ENCODE data around the gene SLC25A42. TPM values are rescaled to one million over a fixed set of nuclear protein-coding genes. Genes with fewer than 3 reads are reported as not detected.

SLC25A42 gene
- total and polyA plus RNA-seq, 10 donors, result 9.7 to 25.3 (median 16.6) TPM

DNA sequence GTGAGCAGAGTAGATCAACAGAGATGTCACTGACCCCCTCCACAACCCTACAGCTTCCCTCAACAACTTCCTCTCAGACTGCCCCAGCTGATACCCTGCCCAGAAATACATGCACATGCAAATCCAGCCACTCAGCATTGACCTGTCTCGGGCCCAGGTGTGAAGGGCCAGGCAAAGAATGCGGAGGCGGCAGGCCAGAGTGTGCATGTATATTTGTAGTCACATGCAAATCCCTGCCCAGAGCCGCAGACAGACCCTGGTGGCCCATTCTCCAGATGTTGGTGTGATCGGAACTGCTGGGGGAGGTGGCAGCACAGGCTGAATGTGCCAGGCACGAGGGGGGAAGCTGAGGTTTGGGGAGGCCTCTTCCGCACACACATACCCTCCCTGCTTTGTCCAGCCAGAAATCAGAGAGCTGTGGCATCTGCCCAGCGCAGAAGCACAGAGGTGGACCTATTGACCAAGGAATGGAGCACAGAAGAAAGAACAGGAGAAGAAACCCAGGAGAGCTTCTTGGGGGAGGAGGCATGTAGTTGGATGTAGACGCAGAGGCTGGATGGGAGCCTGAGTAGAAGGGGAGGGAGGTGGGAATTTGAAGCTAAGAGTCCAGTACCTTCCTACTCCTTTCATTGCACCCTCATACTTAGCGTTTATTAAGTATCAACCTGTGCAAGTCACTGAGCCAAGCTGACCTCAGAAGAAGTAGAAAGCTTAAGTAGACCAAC lies 91.9 kb downstream of the SLC25A42 start:
- Histone ChIP-seq H3K36me3 (peaks cover 0 to 32% (median 3%) of the 10 kb centered on the region in 6 donors), H3K9me3 (peaks cover 0 to 7% (median 2%) of the 10 kb centered on the region in 8 donors), H3K4me1 (peaks cover 0 to 44% (median 15%) of the 10 kb centered on the region in 6 donors), H3K27ac (peak overlapping the region in 2 of 8 donors; percentile 11 to 25), H3K4me3 (no peak overlapping the region), H3K27me3 (replicated peaks in 1 of 7) (no peaks in the 10 kb centered on the region)
- intact Hi-C loops (cut with DNase I; ENCODE audit: low total_unique reads), result no loop called here
- TF ChIP-seq POLR2A (IDR thresholded peaks at IDR 0.05), result no peak
- TF ChIP-seq, protein P1, sequence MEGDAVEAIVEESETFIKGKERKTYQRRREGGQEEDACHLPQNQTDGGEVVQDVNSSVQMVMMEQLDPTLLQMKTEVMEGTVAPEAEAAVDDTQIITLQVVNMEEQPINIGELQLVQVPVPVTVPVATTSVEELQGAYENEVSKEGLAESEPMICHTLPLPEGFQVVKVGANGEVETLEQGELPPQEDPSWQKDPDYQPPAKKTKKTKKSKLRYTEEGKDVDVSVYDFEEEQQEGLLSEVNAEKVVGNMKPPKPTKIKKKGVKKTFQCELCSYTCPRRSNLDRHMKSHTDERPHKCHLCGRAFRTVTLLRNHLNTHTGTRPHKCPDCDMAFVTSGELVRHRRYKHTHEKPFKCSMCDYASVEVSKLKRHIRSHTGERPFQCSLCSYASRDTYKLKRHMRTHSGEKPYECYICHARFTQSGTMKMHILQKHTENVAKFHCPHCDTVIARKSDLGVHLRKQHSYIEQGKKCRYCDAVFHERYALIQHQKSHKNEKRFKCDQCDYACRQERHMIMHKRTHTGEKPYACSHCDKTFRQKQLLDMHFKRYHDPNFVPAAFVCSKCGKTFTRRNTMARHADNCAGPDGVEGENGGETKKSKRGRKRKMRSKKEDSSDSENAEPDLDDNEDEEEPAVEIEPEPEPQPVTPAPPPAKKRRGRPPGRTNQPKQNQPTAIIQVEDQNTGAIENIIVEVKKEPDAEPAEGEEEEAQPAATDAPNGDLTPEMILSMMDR (IDR thresholded peaks at IDR 0.05 in 8 of 11, conservative IDR thresholded peaks at IDR 0.05 in 3 of 11), result no peak
- peak in 2 of 3 donors; percentile 49 to 68 for TF ChIP-seq POLR2AphosphoS5 (IDR thresholded peaks at IDR 0.05)
- 76 to 87% (median 78%) methylated on average over 10 of the region's 10 CpGs for WGBS, 5 donors
- DNase-seq, result no peak

DNA sequence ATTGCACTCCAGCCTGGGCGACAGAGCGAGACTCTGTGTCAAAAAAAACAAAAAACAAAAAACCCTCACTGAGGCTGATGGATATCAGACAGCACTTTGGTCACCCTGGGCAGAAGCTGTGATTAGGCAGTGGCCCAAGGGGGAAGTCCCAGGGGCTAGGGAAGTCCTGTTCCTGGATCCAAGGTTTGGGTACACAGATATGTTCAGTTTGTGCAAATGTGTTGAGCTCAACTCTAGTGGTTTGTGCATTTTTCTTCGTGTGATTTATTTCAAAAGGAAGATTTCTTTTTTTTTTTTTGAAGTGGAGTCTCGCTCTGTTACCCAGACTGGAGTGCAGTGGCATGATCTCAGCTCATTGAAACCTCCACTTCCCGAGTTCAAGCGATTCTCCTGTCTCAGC lies 94.0 kb downstream of the SLC25A42 start:
- Histone ChIP-seq H3K27ac (no peak overlapping the region), H3K4me1 (peaks cover 0 to 39% (median 13%) of the 10 kb centered on the region in 6 donors), H3K27me3 (replicated peaks in 1 of 7) (no peaks in the 10 kb centered on the region), H3K36me3 (peaks cover 0 to 30% (median 3%) of the 10 kb centered on the region in 6 donors), H3K9me3 (peaks cover 0 to 7% (median 2%) of the 10 kb centered on the region in 8 donors), H3K4me3 (no peak overlapping the region)
- TF ChIP-seq POLR2A (IDR thresholded peaks at IDR 0.05) (no peak), POLR2AphosphoS5 (IDR thresholded peaks at IDR 0.05) (no peak)
- TF ChIP-seq, protein P1 (IDR thresholded peaks at IDR 0.05 in 8 of 11, conservative IDR thresholded peaks at IDR 0.05 in 3 of 11), result no peak
- no peak for DNase-seq
- 58 to 74% (median 65%) methylated on average over 6 of the region's 6 CpGs for WGBS, 5 donors
- intact Hi-C loops (cut with DNase I; ENCODE audit: low total_unique reads), result no loop called here

DNA sequence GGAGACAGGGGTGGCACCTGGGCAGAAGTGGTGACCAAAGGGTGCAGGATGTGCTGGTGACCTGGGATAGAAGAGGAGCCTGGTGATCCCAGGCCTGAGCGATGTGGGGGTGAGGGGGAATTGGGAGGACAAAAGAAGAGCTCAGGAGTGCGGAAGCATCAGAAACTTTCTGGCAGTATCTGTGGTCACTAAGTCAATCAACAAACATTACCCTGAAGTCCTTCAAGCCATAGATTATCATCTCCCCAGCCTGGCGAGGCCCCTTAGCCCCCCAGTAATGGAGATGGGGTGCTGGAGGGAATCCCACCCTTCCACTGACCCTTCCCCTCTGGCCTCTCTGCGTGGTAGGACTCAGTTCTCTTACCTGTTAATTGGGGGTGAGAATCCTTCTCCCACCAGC lies 95.7 kb downstream of the SLC25A42 start:
- H3K9me3 ChIP-seq, result peaks cover 0 to 7% (median 2%) of the 10 kb centered on the region in 8 donors
- H3K27me3 ChIP-seq (replicated peaks in 1 of 7), result no peaks in the 10 kb centered on the region
- no peak overlapping the region for H3K4me3 ChIP-seq
- H3K36me3 ChIP-seq, result peaks cover 0 to 26% (median 3%) of the 10 kb centered on the region in 6 donors
- peaks cover 0 to 39% (median 13%) of the 10 kb centered on the region in 6 donors for H3K4me1 ChIP-seq
- no peak overlapping the region for H3K27ac ChIP-seq
- WGBS, 5 donors, result 88 to 95% (median 94%) methylated on average over 4 of the region's 4 CpGs
- intact Hi-C loops (cut with DNase I; ENCODE audit: low total_unique reads), result no loop called here
- no peak for DNase-seq
- no peak for TF ChIP-seq POLR2AphosphoS5 (IDR thresholded peaks at IDR 0.05)
- TF ChIP-seq, protein P1 (IDR thresholded peaks at IDR 0.05 in 8 of 11, conservative IDR thresholded peaks at IDR 0.05 in 3 of 11), result no peak
- no peak for TF ChIP-seq POLR2A (IDR thresholded peaks at IDR 0.05)

DNA sequence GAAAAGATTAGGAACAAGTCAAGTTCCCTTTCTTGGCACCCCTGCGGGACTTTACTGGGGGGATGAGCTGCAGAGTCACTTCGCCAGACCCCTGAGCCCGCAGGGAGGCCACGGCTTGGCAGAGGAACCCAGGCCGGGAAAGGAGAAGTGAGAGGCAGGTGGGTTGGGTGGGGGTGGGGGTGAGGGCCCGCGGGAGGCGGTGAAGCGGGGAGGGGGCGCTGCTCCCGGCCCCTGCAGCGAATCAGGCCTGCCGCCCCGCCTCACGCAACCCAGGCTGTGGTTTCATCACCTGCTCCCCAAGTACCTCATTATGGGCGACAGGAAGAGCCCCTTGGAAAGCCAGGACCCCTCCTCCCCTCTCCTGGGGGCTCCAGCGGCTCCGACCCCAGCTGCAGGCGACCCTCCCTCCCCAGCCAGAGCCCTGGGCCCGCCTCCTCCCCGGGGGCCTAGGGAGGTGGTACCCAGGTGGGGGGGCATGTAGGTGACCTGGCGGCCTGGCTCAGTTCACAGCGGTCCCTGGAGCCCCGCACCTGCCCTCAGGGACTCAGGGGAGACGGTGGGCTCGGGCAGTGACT lies 96.8 kb downstream of the SLC25A42 start:
- Histone ChIP-seq H3K4me1 (peaks cover 0 to 39% (median 13%) of the 10 kb centered on the region in 6 donors), H3K9me3 (peaks cover 0 to 7% (median 2%) of the 10 kb centered on the region in 8 donors), H3K36me3 (peaks cover 0 to 27% (median 3%) of the 10 kb centered on the region in 6 donors), H3K4me3 (peak overlapping the region in 1 of 8 donors; percentile 35), H3K27me3 (replicated peaks in 1 of 7) (no peaks in the 10 kb centered on the region), H3K27ac (peak overlapping the region in 4 of 8 donors; percentile 16 to 66 (median 30))
- peak in 1 of 3 donors; percentile 40 for TF ChIP-seq POLR2AphosphoS5 (IDR thresholded peaks at IDR 0.05)
- TF ChIP-seq, protein P1 (IDR thresholded peaks at IDR 0.05 in 8 of 11, conservative IDR thresholded peaks at IDR 0.05 in 3 of 11), result no peak
- intact Hi-C loops (cut with DNase I; ENCODE audit: low total_unique reads), result no loop called here
- DNase-seq, result peak; percentile 83
- WGBS, 5 donors, result 29 to 39% (median 34%) methylated on average over 15 to 26 of the region's 26 CpGs
